ENCODE results near the gene MIXL1.

Gene MIXL1

DNA sequence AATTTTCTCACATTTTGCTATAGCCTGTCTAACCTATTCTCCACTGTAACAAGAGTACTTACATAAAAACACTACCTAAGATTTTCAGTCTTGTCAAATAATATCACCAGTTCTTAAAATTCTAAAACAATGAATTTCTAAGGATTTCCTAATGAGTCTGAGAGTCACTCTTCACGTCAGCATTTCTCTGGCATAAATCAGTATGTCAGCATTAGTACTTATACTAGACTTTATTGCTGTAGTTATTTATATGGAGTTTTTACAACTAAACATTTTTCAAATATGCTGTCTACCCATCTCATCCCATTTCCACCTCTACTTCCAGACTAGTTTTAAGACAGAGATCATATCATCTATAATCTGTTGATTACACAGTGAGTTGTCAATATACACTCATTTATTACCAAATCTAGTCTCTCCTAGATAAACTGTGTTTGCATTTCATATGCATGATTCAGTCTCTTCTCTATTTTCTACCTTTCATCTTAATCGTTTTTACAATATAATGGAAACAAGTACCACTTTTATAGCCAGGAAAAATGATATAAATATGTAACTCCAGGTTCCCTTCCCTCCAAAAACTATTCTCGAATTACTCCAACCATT is 52.7 kb downstream of the MIXL1 start:
- DNase-seq (ENCODE audit: low read depth in 1 of 2, low spot score in 1 of 2): no peak

All from activated T-helper 1 cell treated with anti-CD3 and anti-CD28 coated beads, Interleukin-2, amount 50 U/mL, for 16 hours (primary cell).